GM18867 (cell line): Measurements from ENCODE around the gene SESTD1.
"Not testable (repeated sequence)": the region's sequence is repeated elsewhere in the genome, so short reads cannot be mapped to it uniquely, and the experiment has no call there.

Source experiments
- ATAC-seq: cut with Tn5 transposase; IDR thresholded peaks from one replicate; pipeline ENCODE4 v1.9.1; 2021; ENCODE audit warnings: mild to moderate bottlenecking, moderate library complexity; ENCODE audit not compliant: unreplicated experiment

The SESTD1 gene

DNA sequence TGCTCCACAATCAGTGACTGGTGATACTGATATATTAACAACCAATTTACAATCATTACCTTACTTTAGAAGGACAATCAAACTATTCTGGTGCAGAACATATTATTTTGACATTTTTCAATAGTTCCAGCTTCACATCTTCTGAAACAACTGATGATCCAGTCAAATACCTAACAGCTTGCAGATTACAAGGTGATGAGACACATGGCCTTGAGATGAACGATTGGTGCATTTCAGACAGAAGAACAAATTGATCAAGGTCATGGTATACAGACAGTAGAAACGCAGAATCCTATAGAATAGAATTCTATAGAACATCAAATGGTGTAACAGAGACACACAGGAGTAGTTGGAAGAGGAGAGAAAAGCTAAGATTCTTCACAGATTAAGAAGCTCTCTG is 24.8 kb downstream of the SESTD1 start:
- ATAC-seq: no peak

DNA sequence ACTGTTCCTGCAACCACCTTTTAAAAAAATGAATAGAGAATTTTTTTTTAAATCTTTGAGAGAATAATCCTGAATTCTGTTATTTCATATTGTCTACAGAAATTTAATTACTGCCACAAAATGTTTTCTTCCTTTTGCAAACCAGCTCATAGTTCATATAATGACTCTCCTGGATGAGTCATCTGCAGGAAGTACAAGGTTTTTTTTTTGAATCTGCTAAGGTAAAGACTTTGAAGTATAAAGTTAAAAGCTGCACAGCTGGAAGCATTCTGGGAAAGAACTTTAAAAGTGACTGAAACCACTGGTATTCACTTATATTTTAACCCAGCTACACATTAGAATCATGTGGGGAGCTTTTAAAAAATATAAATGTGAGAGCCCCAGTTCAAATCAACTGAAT is 25.4 kb downstream of the SESTD1 start:
- ATAC-seq: peak; percentile 60

DNA sequence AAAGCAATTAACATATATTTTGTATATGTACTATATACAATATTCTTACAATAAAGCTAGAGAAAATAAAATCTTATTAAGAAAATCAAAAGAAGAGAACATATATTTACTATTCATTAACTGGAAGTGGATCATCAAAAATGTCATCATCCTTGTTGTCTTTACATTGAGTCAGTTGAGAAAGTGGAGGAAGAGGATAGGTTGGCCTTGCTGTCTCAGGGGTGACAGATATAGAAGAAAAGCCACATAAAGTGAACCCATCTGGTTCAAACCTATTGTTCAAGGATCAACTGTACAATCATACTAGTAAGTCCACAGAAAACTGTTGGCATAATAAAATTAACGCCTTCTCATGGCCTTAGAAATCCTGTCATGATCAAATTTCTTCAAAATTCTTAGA is 26.6 kb downstream of the SESTD1 start:
- ATAC-seq: no peak

DNA sequence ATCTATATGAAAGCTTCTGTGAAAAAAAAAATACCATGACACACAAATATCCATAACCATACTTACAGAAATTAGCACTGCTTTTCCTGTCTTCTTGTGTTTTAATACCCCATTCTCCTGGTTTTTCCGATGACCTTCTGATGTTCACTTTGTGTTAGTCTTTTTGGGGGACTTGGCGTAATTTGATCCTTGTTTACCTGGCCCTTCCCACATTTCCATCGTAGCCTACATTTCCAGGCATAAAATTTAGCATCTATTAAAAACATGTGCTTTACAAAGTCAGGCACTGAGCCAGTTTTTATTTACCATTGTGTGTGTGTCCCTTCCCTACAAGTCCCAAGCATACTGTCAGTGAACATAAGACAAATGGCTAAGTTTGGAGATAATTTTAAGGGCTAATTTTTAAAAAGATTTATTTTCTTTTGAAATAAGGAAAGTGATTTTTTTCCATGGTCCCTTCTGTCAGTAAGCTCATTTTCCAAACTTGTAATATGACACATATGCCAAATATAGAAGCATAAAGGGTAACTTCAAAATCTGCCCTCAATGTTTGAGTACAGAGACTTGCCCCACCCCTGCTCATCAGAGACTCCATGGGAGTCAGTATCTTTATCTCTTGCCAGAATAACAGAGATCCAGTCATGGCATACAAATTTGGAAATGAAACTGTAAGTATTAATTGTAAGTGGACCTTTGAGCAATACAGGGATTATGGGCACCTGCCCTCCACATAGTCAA is 27.3 kb downstream of the SESTD1 start:
- ATAC-seq: no peak

DNA sequence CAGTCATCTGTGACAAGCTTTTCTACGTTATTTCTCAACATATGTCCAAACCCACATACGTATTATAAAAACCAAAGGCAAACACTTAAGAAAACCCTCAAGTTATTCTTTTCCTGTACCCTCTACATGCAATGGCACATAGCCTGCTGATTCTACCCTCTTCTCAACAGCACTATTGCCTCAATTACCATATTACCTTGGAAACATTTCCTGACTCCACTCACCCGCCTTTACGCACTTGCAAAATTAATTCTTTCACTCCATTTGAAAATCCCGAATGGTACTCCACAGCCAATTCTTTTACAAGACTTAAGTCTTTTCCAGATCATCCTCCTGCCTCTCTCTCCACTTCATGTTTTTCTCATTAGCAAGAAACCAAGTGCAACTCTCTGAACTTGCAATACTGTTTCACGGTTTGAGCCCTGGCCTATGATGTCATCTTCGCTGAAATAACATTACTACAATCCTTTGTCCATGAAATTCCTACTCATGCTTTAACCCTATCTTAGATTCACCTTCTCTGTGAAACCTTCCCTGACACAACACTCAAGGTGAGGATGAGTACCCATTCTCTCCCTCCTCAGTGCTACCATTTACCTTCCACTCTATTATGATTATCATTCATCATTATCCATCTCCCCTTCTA is 29.0 kb downstream of the SESTD1 start:
- no peak for ATAC-seq

DNA sequence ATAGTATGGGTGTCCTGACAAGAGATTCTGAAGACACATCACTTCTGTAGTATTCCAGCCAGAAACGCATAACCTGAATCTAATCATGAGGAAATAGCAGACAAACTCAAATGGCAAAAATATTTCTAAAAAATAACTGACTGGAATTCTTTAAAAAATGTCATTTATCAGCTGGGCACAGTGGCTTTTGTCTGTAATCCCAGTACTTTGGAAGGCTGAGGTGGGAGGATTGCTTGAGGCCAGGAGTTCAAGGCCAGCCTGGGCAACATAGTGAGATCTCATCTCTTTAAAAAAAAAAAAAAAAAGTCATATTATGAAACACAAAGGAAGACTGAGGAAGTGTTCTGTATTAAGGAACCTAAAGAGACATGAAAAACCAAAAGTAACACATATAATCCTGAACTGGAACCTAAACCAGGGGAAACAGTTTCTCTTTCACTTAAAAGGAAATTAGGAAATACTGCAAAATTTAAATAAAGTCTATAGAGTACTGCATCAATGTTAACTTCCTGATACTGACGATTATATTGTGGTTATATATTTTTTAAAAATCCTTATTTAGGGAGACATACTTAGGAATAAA is 29.9 kb downstream of the SESTD1 start:
- no peak for ATAC-seq

DNA sequence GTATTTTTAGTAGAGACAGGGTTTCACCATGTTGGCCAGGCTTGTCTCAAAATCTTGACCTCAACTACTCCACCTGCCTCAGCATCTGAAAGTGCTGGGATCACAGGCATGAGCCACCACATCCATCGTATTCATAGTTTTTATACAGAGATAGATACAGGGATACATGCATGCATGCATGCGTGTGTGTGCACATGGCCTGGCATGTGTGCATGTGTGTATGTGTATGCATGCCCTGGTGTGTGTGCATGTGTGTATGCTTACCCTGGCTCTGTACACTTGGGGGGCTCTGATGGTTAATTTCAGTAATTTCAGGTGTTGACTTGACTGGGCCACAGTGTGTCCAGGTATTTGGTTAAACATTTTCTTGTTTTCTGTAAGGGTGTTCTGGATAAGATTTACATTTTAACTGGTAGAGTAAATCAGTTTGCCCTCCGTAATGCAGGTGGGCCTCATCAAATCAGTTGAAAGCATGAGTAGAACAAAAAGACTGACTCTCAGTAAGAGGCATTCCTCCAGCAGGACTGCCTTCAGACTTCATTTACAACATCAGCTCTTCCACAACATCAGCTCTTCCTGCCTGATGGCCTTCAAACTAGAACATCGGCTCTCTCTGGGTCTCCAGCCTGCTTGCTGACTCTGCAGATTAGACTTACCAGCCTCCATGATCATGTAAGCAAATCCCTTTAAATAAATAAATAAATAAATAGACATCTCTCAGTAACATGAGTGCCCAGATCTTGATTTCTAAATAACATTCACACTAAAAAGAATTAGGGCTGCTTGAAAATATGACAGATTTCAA is 30.8 kb downstream of the SESTD1 start:
- no peak for ATAC-seq

DNA sequence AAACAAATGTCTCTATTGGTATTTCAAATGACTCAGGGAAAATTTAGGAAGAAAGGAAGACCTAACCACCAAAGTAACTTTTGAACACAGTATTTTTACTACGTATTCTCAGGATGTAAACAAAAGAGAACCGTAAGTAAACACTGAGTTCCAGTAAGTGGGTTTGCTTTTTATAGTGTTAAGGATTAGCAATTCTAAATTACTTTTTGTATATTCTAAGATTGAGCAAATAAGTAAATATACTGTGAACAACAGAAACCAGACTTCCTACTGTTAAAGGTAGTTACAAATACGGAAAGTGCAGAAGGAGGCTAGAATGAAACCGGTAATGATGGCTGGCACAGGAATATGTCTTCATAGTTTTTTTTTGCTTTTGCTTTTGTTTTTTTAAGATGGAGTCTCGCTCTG is 31.5 kb downstream of the SESTD1 start:
- ATAC-seq: no peak

DNA sequence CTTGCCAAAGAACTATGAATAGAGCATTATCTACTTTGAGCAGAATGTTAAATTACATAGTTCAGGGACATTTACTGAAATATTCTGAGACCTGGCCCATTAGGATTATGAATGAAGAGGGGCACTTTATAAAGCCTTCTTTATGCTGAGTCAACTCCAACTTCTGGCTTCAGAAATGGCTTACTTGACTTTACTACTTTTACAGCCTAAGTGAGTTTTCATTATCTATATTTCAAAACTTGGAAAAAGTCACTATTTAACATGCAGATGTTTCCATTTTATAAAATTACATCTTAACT is 37.7 kb downstream of the SESTD1 start:
- no peak for ATAC-seq

DNA sequence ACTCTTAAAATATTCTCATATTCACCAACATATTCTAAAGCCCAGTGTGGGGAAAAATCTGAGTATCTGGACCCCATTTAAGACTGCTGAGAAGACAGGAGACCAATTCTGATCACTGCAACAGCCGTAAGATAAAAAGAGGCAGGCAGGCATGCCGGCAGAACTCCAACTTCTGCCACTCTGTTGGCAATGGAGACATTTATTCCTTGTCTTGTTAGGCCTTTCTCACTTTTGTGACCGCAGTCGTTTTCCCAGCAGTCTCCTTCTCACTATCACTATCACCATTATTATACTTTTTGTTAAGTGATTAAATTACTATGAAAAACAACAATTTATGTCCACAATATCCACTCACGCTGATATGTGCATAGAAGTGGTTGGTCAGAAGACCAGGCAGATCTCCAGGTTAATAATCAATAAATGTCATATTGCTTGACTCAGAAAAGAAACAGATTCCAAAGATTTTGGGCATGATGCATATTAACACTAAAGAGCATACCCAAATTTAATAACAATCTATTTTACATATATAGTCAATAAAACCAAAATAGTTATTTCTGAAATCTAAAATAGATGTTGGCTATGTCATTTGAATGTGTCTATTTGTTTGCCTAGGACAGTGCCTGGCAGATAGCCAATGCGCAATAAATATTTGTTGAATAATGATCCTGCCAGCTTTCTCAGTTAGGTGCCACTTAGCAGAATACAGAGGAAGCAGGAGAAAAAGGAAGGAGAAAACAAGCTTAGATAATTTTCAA is 38.2 kb downstream of the SESTD1 start:
- no peak for ATAC-seq

DNA sequence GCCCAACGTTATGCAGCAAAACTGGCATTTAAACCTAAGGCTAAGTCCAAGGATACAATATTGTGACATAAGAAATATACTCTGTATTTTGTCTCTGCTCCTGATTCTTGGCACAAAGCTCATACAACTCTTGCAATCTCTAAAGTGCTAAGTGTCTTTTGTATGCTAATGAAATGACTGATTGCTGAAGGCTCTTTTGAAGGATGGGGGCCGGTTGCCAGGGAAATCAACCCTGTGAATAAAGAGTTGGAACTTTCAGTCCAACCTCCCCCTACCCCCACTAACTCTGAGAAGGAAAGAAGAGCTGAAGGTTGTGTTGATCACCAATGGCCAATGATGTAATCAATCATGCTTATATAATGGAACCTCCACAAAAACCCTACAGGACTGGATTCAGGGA is 40.3 kb downstream of the SESTD1 start:
- ATAC-seq: no peak

DNA sequence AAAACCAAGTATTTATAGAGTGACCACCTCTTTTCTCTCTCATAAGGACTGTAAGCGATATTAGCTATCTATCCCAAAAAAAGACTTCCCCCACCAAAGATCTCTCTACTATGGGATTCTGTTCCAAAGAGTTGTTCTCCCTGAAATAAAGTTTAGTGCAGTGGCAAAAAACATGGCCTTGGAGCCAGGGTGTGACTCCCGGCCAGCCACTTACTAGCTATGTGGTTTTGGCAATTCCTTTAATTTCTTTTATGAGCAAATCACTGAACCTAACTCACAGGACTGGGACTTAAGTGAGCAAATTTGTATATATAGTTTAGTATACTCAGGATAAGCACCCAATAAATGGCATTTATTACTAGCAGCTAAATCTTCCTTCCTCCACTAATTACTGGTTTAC is 42.6 kb downstream of the SESTD1 start:
- ATAC-seq: no peak

DNA sequence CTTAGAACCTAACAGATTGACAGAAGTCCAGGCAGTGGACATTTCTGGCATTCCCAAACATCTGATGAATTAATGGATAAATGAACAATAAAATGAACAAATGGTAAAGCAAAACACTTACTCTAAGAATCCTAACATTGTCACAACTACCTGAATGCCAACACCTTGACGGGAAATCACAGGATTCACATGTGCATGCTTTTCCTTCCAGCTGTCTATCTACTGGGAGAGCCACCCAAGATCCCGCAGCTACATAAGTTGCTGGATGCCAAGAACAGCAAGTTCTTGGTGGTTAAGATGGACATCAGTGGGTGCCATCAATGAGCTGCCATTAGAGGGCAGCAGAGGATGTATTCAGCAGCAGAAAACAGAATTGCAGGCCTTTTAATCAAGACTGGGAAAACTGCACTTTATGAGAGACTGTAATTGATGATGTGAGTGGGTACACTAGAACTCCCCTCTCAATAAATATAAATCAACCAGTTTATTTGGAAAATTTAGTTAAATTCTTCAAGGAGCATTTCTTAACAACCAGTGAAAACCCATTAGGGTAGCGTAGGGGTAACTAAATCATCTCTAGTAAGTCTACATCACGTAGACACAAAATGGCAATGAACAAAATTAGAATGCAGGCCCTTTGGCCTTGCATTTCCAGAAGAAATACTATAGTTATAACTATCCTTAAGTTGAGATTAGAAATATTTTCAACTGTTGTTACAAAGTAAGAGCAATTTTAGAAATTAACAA is 45.6 kb downstream of the SESTD1 start:
- ATAC-seq: peak; percentile 95

DNA sequence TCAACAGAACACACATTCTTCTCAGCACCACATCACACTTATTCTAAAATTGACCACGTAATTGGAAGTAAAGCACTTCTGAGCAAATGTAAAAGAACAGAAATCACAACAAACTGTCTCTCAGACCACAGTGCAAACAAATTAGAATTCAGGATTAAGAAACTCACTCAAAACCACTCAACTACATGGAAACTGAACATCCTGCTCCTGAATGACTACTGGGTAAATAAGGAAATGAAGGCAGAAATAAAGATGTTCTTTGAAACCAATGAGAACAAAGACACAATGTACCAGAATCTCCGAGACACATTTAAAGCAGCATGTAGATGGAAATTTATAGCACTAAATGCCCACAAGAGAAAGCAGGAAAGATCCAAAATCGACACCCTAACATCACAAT is 50.0 kb downstream of the SESTD1 start:
- not testable (repeated sequence) for ATAC-seq

DNA sequence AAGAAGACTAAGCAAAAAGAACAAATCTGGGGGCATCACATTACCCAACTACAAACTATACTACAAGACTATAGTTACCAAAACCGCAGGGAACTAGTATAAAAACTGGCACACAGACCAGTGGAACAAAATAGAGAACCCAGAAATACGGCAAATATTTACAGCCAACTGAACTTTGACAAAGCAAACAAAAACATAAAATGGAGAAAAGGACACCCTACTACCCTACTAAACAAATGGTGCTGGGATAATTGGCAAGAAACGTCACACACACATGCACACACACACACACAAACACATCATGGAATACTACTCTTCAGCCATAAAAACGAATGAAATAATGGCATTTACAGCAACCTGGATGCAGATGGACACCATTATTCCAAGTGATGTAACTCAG is 53.3 kb downstream of the SESTD1 start:
- no peak for ATAC-seq

DNA sequence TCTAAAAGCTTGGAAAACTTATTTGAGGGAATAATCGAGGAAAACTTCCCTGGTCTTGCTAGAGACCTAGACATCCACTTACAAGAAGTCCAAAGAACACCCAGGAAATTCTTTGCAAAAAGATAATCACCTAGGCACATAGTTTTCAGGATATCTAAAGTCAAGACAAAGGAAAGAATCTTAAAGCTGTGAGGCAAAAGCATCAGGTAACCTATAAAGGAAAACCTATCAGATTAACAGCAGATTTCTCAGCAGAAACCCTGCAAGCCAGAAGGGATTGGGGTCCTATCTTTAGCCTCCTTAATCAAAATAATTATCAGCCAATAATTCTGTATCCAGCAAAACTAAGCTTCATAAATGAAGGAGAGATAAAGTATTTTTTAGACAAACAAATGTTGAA is 56.4 kb downstream of the SESTD1 start:
- not testable (repeated sequence) for ATAC-seq

DNA sequence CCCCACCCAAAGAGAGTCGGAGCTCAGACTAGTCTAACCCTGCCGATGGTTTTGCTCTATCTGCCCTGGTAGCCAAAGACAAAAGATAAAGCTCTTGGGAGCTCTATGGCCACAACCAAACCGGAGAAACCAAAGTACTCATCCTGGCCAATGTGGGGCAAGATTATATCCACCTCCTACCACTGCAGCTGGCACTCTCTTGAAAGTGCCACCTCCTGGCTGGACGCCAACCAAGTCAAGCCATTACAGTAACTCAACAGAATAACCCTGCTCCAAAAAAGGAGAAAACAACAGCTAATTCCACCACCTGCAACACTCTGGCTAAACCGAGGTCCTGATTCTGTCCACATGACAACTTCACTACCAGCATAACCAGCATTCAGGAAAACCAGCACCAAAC is 57.6 kb downstream of the SESTD1 start:
- no peak for ATAC-seq

DNA sequence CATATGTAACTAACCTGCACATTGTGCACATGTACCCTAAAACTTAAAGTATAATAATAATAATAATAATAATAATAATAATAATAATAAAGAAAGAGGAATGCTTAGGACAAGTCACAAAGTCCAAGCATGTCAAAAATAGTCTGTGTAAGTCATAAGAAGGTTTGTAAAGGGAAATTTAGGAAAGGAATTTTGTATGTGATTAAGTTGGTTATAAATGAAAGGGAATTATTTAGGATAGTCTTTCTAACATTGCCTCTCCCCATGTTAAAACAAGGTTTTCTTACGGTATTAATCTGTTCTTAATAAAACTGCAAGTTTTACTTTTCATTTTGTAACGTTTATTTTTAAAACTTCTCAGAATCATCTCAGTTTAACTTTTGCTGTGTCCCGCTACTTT is 62.8 kb downstream of the SESTD1 start:
- no peak for ATAC-seq

DNA sequence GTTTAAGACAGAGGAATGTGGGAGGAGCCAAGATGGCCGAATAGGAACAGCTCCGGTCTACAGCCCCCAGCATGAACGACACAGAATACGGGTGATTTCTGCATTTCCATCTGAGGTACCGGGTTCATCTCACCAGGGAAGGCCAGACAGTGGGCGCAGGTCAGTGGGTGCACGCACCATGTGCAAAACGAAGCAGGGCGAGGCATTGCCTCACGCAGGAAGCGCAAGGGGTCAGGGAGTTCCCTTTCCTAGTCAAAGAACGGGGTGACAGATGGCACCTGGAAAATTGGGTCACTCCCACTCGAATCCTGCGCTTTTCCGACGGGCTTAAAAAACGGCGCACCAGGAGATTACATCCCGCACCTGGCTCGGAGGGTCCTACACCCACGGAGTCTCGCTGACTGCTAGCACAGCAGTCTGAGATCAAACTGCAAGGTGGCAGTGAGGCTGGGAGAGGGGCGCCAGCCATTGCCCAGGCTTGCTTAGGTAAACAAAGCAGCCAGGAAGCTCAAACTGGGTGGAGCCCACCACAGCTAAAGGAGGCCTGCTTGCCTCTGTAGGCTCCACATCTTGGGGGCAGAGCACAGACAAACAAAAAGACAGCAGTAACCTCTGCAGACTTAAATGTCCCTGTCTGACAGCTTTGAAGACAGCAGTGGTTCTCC is 68.6 kb downstream of the SESTD1 start:
- ATAC-seq: not testable (repeated sequence)

DNA sequence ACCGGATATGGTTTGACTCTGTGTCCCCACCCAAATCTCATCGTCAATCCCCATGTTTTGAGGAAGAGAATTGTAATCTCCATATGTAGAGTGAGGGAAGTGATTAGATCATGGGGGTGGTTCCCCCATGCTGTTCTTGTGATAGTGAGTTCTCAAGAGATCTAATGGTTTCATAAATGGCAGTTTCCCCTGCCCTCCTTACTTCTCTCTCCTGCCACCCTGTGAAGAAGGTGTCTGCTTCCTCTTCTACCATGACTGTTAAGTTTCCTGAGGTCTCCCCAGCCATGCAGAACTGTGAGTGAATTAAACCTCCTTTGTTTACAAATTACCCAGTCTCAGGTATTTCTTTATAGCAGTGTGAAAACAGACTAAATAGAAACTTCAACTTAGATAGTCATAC is 69.5 kb downstream of the SESTD1 start:
- no peak for ATAC-seq
